Gastroesophageal sphincter (tissue), 4 donors: ENCODE results near the gene FAM222B. TPM values are rescaled to one million over a fixed set of nuclear protein-coding genes. Genes with fewer than 3 reads are reported as not detected.

Source experiments
- ATAC-seq: fragments of 150-250 bp; one replicate; pipeline ENCODE4 v1.9.1; 2016; ENCODE audit warnings: mild to moderate bottlenecking, moderate library complexity
- H3K27ac ChIP-seq, 4 donors: fragments of 200-600 bp; sonication (generic) in 3 of 4; 1 replicate in 3 of 4; 2 replicates in 1 of 4; pipeline ENCODE4 v1.5.1; 2016 to 2019
- H3K27me3 ChIP-seq: fragments of 200-600 bp; sonication (generic); one replicate; pipeline ENCODE4 v1.5.1; 2019
- H3K36me3 ChIP-seq, 2 donors: fragments of 200-600 bp; sonication (generic); one replicate each; pipeline ENCODE4 v1.5.1; 2019; ENCODE audit warnings: control low read depth in 1 of 2
- H3K4me1 ChIP-seq, 3 donors: fragments of 200-600 bp; sonication (generic); 1 replicate in 2 of 3; 2 replicates in 1 of 3; pipeline ENCODE4 v1.5.1; 2016 to 2019; ENCODE audit warnings: control low read depth in 2 of 3
- H3K4me3 ChIP-seq, 2 donors: fragments of 200-600 bp; sonication (generic); one replicate each; pipeline ENCODE4 v1.5.1; 2019; ENCODE audit warnings: mild to moderate bottlenecking in 1 of 2, moderate library complexity in 1 of 2
- H3K9me3 ChIP-seq, 3 donors: fragments of 200-600 bp; sonication (generic); one replicate each; pipeline ENCODE4 v1.5.1; 2017 to 2019; ENCODE audit warnings: control low read depth in 2 of 3
- EP300 ChIP-seq: sonication (generic); formaldehyde crosslinking; IDR thresholded peaks from one replicate; pipeline ENCODE4 v1.6.1; 2017; ENCODE audit warnings: antibody characterized with exemption, mild to moderate bottlenecking
- POLR2A ChIP-seq, 2 donors: fragments of 450-650 bp; IDR thresholded peaks; one replicate each; pipeline ENCODE4 v1.6.1; 2017; ENCODE audit warnings: antibody characterized with exemption in 2 of 2, mild to moderate bottlenecking in 2 of 2, moderate library complexity in 1 of 2
- POLR2AphosphoS5 ChIP-seq: sonication (generic); formaldehyde crosslinking; IDR thresholded peaks from one replicate; pipeline ENCODE4 v1.6.1; 2017; ENCODE audit warnings: antibody characterized with exemption
- WGBS, 2 donors: methylation state at CpG; one replicate each; pipeline ENCODE4 v1.1.5; 2018; ENCODE audit warnings: low coverage in 1 of 2; 5-methylcytosine and 5-hydroxymethylcytosine counted together
- total RNA-seq, 4 donors: library from RNA; depleted of rRNA; stranded (reverse); fragments of >200 nt; gene quantifications; one replicate each; pipeline ENCODE4 v1.1.0, GENCODE V29; 2016
- TF ChIP-seq, protein P1 (sequence below), 4 experiments: fragments of 200-600 bp in 2 of 4; fragments of 450-650 bp in 2 of 4; sonication (generic) in 1 of 4; IDR thresholded peaks; one replicate each; pipeline ENCODE4 v1.5.1; 2017 to 2019; ENCODE audit warnings: antibody characterized with exemption in 4 of 4, mild to moderate bottlenecking in 2 of 4, moderate library complexity in 2 of 4

FAM222B gene
- total RNA-seq, 4 donors from 2014 or later = 15.5 to 47.6 (median 21.6) TPM

DNA sequence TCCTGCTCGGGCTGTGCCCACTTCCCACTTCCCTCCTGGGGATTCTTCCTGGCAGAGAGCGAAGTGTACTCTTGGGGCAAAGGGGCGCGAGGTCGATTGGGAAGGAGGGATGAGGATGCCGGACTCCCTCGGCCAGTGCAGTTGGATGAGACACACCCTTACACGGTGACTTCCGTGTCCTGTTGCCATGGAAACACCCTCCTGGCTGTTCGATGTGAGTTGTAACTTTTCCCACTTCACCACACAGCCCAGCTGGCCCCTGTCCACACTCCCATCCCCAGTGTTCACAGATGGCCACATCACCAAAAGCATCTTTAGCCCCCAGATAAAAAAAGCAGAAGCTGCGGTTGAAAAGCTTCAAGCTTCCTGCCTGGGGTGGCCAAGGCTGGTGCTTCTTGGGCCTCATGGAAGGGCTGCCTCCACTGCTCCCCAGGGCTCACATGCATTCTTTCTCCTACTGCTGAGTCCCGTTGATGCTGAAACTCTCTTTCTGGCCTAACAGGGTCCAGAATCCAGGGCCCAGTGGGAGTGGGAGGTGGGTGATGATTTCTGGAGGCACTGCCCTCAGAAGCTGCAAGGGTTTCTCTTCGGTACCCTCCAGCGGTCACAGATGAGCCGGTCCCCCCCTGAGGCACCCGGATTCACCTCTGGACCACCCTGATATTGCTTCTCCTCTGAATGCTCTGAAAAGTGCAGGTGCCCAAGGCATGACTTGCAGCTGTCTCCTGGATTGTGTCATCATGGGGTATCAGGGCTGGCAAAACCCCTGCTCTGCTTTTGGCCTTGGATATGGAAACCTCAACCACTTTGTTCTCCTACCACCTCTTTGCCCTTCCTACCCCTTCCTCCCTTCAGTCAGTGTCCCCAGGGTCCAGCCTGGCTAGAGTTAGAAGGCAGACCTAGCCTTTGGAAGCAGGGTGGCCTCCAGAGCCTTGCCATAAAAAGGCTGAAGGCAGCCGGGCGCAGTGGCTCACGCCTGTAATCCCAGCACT is 100.9 kb downstream of the FAM222B start:
- Histone ChIP-seq H3K9me3 (no peaks in the 10 kb centered on the region), H3K4me1 (peaks cover 0 to 39% (median 15%) of the 10 kb centered on the region in 3 donors), H3K27me3 (no peaks in the 10 kb centered on the region), H3K4me3 (no peak overlapping the region), H3K27ac (no peak overlapping the region), H3K36me3 (no peaks in the 10 kb centered on the region)
- ATAC-seq = no peak
- 74 to 76% methylated on average over 3 to 11 of the region's 19 CpGs for WGBS, 2 donors
- TF ChIP-seq EP300 (no peak), POLR2AphosphoS5 (no peak), POLR2A (IDR thresholded peaks at IDR 0.05) (no peak)
- TF ChIP-seq, protein P1, sequence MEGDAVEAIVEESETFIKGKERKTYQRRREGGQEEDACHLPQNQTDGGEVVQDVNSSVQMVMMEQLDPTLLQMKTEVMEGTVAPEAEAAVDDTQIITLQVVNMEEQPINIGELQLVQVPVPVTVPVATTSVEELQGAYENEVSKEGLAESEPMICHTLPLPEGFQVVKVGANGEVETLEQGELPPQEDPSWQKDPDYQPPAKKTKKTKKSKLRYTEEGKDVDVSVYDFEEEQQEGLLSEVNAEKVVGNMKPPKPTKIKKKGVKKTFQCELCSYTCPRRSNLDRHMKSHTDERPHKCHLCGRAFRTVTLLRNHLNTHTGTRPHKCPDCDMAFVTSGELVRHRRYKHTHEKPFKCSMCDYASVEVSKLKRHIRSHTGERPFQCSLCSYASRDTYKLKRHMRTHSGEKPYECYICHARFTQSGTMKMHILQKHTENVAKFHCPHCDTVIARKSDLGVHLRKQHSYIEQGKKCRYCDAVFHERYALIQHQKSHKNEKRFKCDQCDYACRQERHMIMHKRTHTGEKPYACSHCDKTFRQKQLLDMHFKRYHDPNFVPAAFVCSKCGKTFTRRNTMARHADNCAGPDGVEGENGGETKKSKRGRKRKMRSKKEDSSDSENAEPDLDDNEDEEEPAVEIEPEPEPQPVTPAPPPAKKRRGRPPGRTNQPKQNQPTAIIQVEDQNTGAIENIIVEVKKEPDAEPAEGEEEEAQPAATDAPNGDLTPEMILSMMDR (IDR thresholded peaks at IDR 0.05) = no peak

DNA sequence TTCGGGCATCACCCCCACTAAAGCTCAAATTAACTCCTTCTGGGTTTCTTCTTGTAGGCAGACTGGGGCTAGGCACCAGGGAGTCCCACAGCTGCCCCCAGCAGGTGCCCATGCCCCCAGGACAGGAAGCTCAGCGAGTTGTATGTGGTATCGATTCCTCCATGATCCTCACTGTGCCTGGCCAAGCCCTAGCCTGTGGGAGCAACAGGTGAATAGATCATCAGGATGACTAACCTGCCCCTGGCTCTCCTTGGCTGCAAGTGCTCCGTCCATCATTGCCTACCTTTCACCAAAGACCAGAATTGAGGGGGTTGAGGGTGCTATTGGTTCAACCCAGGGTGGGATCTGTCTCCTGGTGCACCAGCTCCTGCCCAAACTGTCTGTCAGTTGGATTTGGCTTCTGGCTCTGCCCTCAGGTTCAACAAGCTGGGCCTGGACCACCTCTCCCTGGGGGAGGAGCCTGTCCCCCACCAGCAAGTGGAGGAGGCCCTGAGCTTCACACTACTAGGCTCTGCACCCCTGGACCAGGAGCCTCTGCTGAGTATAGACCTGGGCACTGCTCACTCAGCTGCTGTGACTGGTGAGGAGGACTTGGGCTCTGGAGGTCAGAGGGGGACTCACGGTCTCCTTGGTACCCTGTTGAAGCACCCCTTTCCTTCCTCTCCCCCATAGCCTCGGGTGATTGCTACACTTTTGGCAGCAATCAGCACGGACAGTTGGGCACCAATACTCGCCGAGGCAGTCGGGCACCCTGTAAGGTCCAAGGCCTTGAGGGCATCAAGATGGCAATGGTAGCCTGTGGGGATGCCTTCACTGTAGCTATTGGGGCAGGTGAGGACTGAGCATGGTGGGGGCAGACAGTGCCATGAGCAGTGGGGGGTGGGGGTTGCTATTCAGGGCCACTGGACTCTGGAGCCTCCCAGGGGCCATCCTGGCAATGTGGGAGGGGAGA is 101.9 kb downstream of the FAM222B start:
- Histone ChIP-seq H3K4me1 (peaks cover 0 to 29% (median 9%) of the 10 kb centered on the region in 3 donors), H3K27ac (no peak overlapping the region), H3K9me3 (no peaks in the 10 kb centered on the region), H3K27me3 (no peaks in the 10 kb centered on the region), H3K4me3 (no peak overlapping the region), H3K36me3 (no peaks in the 10 kb centered on the region)
- ATAC-seq = no peak
- 50 to 88% methylated on average over 1 to 2 of the region's 10 CpGs for WGBS, 2 donors
- TF ChIP-seq EP300 (no peak), POLR2AphosphoS5 (no peak), POLR2A (IDR thresholded peaks at IDR 0.05) (no peak)
- TF ChIP-seq, protein P1 (IDR thresholded peaks at IDR 0.05) = no peak

DNA sequence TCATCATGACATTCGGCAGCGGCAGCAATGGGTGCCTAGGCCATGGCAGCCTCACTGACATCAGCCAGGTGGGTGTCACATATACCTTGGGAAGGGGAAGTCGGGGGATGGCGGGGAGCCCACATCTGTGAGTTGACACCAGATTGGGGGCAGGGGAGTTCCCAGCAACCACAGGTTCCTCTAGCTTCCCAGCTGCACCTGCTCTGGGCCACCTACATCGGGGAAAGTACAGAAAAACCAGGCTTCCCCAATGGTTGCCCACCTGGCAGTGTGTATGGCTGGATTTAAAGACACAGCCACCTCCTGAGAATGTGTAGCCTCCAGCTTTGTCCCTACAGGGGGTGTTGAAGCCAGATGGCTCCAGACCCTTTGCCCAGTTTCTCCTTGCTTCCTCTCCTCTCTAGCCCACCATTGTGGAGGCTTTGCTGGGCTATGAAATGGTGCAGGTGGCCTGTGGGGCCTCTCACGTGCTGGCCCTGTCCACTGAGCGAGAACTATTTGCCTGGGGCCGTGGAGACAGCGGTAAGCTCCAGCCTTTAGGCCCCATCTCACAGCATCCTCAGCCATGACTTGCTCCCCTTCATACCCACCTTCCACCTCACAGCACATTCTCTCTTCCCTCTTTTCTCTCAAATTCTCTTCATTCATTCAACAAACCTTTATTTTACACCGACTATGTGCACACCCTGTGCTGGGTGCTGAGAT is 103.8 kb downstream of the FAM222B start:
- no peak for TF ChIP-seq POLR2AphosphoS5
- no peak for TF ChIP-seq EP300
- TF ChIP-seq POLR2A (IDR thresholded peaks at IDR 0.05) = no peak
- TF ChIP-seq, protein P1 (IDR thresholded peaks at IDR 0.05) = no peak
- H3K9me3 ChIP-seq = no peaks in the 10 kb centered on the region
- H3K4me3 ChIP-seq = no peak overlapping the region
- no peaks in the 10 kb centered on the region for H3K27me3 ChIP-seq
- no peaks in the 10 kb centered on the region for H3K36me3 ChIP-seq
- ATAC-seq = no peak
- H3K4me1 ChIP-seq = peaks cover 0 to 12% (median 0%) of the 10 kb centered on the region in 3 donors
- no peak overlapping the region for H3K27ac ChIP-seq
- 95% methylated on average over 5 of the region's 10 CpGs for WGBS, 2 donors

DNA sequence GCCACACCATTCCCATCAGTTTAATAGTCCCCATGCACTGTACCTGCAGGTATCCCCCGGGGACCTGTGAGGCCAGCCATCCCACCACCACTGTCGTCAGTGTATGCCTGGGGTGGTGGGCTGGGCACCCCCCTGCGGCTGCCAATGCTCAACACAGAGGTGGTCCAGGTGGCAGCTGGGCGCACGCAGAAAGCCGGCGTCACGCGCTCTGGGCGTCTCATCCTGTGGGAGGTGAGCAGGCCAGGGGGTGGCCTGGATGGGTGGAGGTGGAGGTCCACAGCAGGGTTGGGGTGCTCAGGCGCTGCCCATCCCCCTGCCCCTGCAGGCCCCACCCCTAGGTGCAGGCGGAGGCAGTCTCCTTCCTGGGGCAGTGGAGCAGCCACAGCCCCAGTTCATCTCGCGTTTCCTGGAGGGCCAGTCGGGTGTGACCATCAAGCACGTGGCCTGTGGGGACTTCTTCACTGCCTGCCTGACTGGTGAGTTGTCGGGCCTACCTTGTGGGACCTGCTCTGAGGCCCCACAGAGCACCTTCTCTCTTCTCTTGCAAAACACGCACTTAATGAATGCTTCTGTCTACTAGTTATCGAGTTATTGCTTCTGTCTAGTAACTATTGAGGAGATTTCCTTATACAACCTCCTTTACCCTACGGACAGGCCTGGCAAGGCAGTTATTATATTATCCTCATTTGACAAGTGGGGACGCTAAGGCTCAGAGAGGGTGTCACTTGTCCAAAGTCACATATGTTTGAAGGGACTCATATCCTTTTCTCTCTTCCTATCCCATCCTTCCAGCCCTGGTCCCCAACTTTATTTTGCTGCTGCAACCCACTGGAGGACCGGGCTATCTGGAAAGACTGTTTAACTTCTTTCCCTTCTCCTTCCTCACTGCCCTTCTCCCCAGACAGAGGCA is 104.6 kb downstream of the FAM222B start:
- WGBS, 2 donors = 82 to 95% methylated on average over 4 to 8 of the region's 22 CpGs
- Histone ChIP-seq H3K4me3 (no peak overlapping the region), H3K27ac (no peak overlapping the region), H3K4me1 (peaks cover 0 to 5% (median 0%) of the 10 kb centered on the region in 3 donors), H3K27me3 (no peaks in the 10 kb centered on the region), H3K9me3 (no peaks in the 10 kb centered on the region), H3K36me3 (no peaks in the 10 kb centered on the region)
- TF ChIP-seq POLR2A (IDR thresholded peaks at IDR 0.05) = no peak
- TF ChIP-seq EP300 = no peak
- TF ChIP-seq, protein P1 (IDR thresholded peaks at IDR 0.05) = no peak
- TF ChIP-seq POLR2AphosphoS5 = no peak
- ATAC-seq = no peak
